22Rv1 (cell line): ENCODE data around the gene SLC14A1.
"Not testable (repeated sequence)": the region's sequence is repeated elsewhere in the genome, so short reads cannot be mapped to it uniquely, and the experiment has no call there.

Experiments
- CTCF ChIP-seq: fragments of 450-650 bp; IDR thresholded peaks from 2 replicates; pipeline ENCODE4 v1.5.1; 2017; ENCODE audit warnings: mild to moderate bottlenecking
- ZFX ChIP-seq: fragments of 450-650 bp; IDR thresholded peaks from 2 replicates; pipeline ENCODE4 v1.6.1; 2017; ENCODE audit warnings: antibody characterized with exemption, borderline replicate concordance

- TF ChIP-seq CTCF, ZFX: not testable (repeated sequence)
Observed at GRCh38 chr18:45757644-45758043, 33.7 kb downstream of the SLC14A1 start.
